PC-9 (cell line): ENCODE results near the gene EDDM13. TPM values are rescaled to one million over a fixed set of nuclear protein-coding genes. Genes with fewer than 3 reads are reported as not detected.

Experiments
- BruUV-seq: library from RNA; stranded (reverse); fragments of 400-500 nt; replicated peaks from 2 replicates; lab custom pipeline; 2021; lab: Mats Ljungman, UMichigan
- CTCF ChIA-PET: fragments of 300-600 bp; sonication (Branson Sonifier 250); formaldehyde crosslinking; loops from one replicate; lab custom pipeline; 2022; ENCODE audit warnings: antibody characterized with exemption; lab: Charles Lee
- POLR2A ChIA-PET: fragments of 300-600 bp; sonication (Branson Sonifier 250); formaldehyde crosslinking; loops from one replicate; lab custom pipeline; 2022; ENCODE audit warnings: antibody characterized with exemption; ENCODE audit not compliant: unreplicated experiment; lab: Charles Lee
- DNase-seq, 2 experiments: peaks; one replicate each; pipeline versions ENCODE4 v3.0.0 to v3.0.0-alpha.2; 2015 to 2022; ENCODE audit warnings: mixed read lengths in 1 of 2
- H2AFZ ChIP-seq: fragments of 200-600 bp; sonication (generic); 2 replicates; pipeline ENCODE4 v1.8.1; 2017; ENCODE audit warnings: antibody characterized with exemption
- H3F3A ChIP-seq: fragments of 200-600 bp; sonication (generic); 2 replicates; pipeline ENCODE4 v1.8.1; 2017; ENCODE audit warnings: antibody characterized with exemption, mild to moderate bottlenecking, low read depth; ENCODE audit not compliant: insufficient read depth
- H3K27ac ChIP-seq: fragments of 200-600 bp; sonication (generic); 2 replicates; pipeline ENCODE4 v1.6.1; 2016; ENCODE audit warnings: mixed run types
- H3K27me3 ChIP-seq: fragments of 200-600 bp; sonication (generic); 2 replicates; pipeline ENCODE4 v1.6.1; 2016; ENCODE audit warnings: low read depth, mixed run types; ENCODE audit not compliant: insufficient read depth
- H3K36me3 ChIP-seq: fragments of 200-600 bp; sonication (generic); 2 replicates; pipeline ENCODE4 v1.6.1; 2016; ENCODE audit warnings: low read depth, mixed run types
- H3K4me1 ChIP-seq: fragments of 200-600 bp; sonication (generic); replicated peaks from 2 replicates; pipeline ENCODE4 v1.6.1; 2016; ENCODE audit warnings: mixed run types; ENCODE audit not compliant: insufficient read depth
- H3K4me2 ChIP-seq: fragments of 200-600 bp; sonication (generic); 2 replicates; pipeline ENCODE4 v1.6.1; 2017; ENCODE audit warnings: mixed run types
- H3K4me3 ChIP-seq: fragments of 200-600 bp; sonication (generic); 2 replicates; pipeline ENCODE4 v1.6.1; 2016; ENCODE audit warnings: mixed run types
- H3K79me2 ChIP-seq: fragments of 200-600 bp; sonication (generic); 2 replicates; pipeline ENCODE4 v1.6.1; 2017; ENCODE audit warnings: low read depth, mixed run types
- H3K9me2 ChIP-seq: fragments of 200-600 bp; sonication (generic); 2 replicates; pipeline ENCODE4 v1.8.1; 2017; ENCODE audit warnings: mild to moderate bottlenecking; ENCODE audit not compliant: insufficient read depth
- H3K9me3 ChIP-seq: fragments of 200-600 bp; sonication (generic); 2 replicates; pipeline ENCODE4 v1.8.1; 2016; ENCODE audit warnings: low read depth; ENCODE audit not compliant: insufficient read depth
- H4K20me1 ChIP-seq: fragments of 200-600 bp; sonication (generic); 2 replicates; pipeline ENCODE4 v1.8.1; 2017; ENCODE audit not compliant: insufficient read depth
- CTCF ChIP-seq: fragments of 200-600 bp; sonication (generic); conservative IDR thresholded peaks from 2 replicates; pipeline ENCODE4 v1.6.1; 2017; ENCODE audit warnings: mixed run types, antibody characterized with exemption, mild to moderate bottlenecking, moderate library complexity
- EZH2 ChIP-seq: fragments of 200-600 bp; sonication (generic); IDR thresholded peaks from 2 replicates; pipeline ENCODE4 v1.8.0; 2017; ENCODE audit warnings: antibody characterized with exemption, low read depth
- intact Hi-C: fragments of 100-400 bp; cut with micrococcal nuclease; formaldehyde crosslinking; loops from one replicate; pipeline ENCODE4 v1.10.0; 2022; ENCODE audit not compliant: unreplicated experiment
- total RNA-seq: library from RNA; stranded (reverse); gene quantifications from 2 replicates; pipeline ENCODE4 v1.2.3, GENCODE V29; 2021

The EDDM13 gene
- total RNA-seq, 1 experiment from 2014 or later = not detected

- intact Hi-C loops = no loop called here
- Histone ChIP-seq H3K4me2 (no peak overlapping the region), H3F3A (peaks cover 5% of the 10 kb centered on the region; the same call in 1 of the 2 replicates), H3K4me1 (peaks cover 9% of the 10 kb centered on the region), H3K4me3 (no peak overlapping the region), H3K79me2 (no peaks in the 10 kb centered on the region), H3K27ac (no peak overlapping the region), H3K9me2 (no peaks in the 10 kb centered on the region), H3K9me3 (no peaks in the 10 kb centered on the region), H4K20me1 (no peaks in the 10 kb centered on the region), H3K27me3 (peaks cover 39% of the 10 kb centered on the region), H3K36me3 (no peaks in the 10 kb centered on the region), H2AFZ (no peak overlapping the region)
- POLR2A ChIA-PET = no interaction called here
- no peak for DNase-seq
- TF ChIP-seq CTCF = no peak
- no peak for TF ChIP-seq EZH2
- CTCF ChIA-PET = no interaction called here
- no TSS peak for BruUV-seq
These were observed 47.4 kb downstream of the EDDM13 start for GRCh38 chr19:56319991-56320390.

GRCh38 chr19:56321254-56321988 lies 48.9 kb downstream of the EDDM13 start:
- ChIA-PET POLR2A (interaction anchor here (0.5 kb wide), 1 partner anchor 1906 kb away, joined by 4 read pairs; no protein-coding TSS in a partner anchor), CTCF (interaction anchor here (0.6 to 0.7 kb wide), 2 partner anchors 12 kb away, joined by 3 read pairs; no protein-coding TSS in a partner anchor)
- Histone ChIP-seq H3K36me3 (no peaks in the 10 kb centered on the region), H3K9me3 (no peaks in the 10 kb centered on the region), H3K27ac (no peak overlapping the region), H4K20me1 (no peaks in the 10 kb centered on the region), H3K9me2 (no peaks in the 10 kb centered on the region), H3K27me3 (peaks cover 42% of the 10 kb centered on the region), H2AFZ (no peak overlapping the region), H3F3A (no peaks in the 10 kb centered on the region), H3K4me3 (no peak overlapping the region), H3K4me1 (no peaks in the 10 kb centered on the region), H3K79me2 (no peaks in the 10 kb centered on the region), H3K4me2 (no peak overlapping the region)
- DNase-seq = no peak
- no TSS peak for BruUV-seq
- intact Hi-C loops = no loop called here
- TF ChIP-seq EZH2 (no peak), CTCF (no peak)

- H3K4me2 ChIP-seq = no peak overlapping the region
- no peaks in the 10 kb centered on the region for H4K20me1 ChIP-seq
- H3K4me3 ChIP-seq = no peak overlapping the region
- BruUV-seq = no TSS peak
- no peaks in the 10 kb centered on the region for H3K4me1 ChIP-seq
- H3K79me2 ChIP-seq = no peaks in the 10 kb centered on the region
- intact Hi-C loops = no loop called here
- no peaks in the 10 kb centered on the region for H3K9me2 ChIP-seq
- no peak for DNase-seq
- H3F3A ChIP-seq = no peaks in the 10 kb centered on the region
- H3K27ac ChIP-seq = no peak overlapping the region
- TF ChIP-seq CTCF (no peak), EZH2 (no peak)
- POLR2A ChIA-PET = interaction anchor here (0.5 kb wide), 1 partner anchor 1906 kb away, joined by 4 read pairs; no protein-coding TSS in a partner anchor
- no peaks in the 10 kb centered on the region for H3K9me3 ChIP-seq
- no peaks in the 10 kb centered on the region for H3K36me3 ChIP-seq
- no peak overlapping the region for H2AFZ ChIP-seq
- peaks cover 48% of the 10 kb centered on the region for H3K27me3 ChIP-seq
- CTCF ChIA-PET = interaction anchor here (0.6 kb wide), 1 partner anchor 11 kb away, joined by 3 read pairs; no protein-coding TSS in a partner anchor
These were observed 49.5 kb downstream of the EDDM13 start for GRCh38 chr19:56321989-56322440.
